Smooth muscle cell (in vitro differentiated cells): Measurements from ENCODE around the gene SPSB4. TPM values are rescaled to one million over a fixed set of nuclear protein-coding genes. Genes with fewer than 3 reads are reported as not detected.

Experiments
- DNase-seq: peaks from one replicate; lab custom pipeline; 2025; ENCODE audit not compliant: unreplicated experiment; lab: John Stamatoyannopoulos, UW
- H2AFZ ChIP-seq: fragments of 200-600 bp; sonication (generic); 2 replicates; pipeline ENCODE4 v1.6.0; 2016; ENCODE audit warnings: antibody characterized with exemption, low read depth, mild to moderate bottlenecking
- H3F3A ChIP-seq: fragments of 200-600 bp; sonication (generic); 2 replicates; pipeline ENCODE4 v1.6.0; 2017; ENCODE audit warnings: antibody characterized with exemption, low read depth
- H3K27ac ChIP-seq: fragments of 200-600 bp; sonication (generic); 2 replicates; pipeline ENCODE4 v1.5.1; 2016; ENCODE audit warnings: low read depth, mild to moderate bottlenecking
- H3K27me3 ChIP-seq: fragments of 200-600 bp; sonication (generic); 2 replicates; pipeline ENCODE4 v1.6.1; 2016; ENCODE audit warnings: low read depth, mild to moderate bottlenecking
- H3K36me3 ChIP-seq: fragments of 200-600 bp; sonication (generic); 2 replicates; pipeline ENCODE4 v1.5.1; 2016; ENCODE audit warnings: low read depth
- H3K4me1 ChIP-seq: fragments of 200-600 bp; sonication (generic); 2 replicates; pipeline ENCODE4 v1.5.1; 2016; ENCODE audit warnings: low read depth
- H3K4me2 ChIP-seq: fragments of 200-600 bp; sonication (generic); 2 replicates; pipeline ENCODE4 v1.6.0; 2016; ENCODE audit warnings: mild to moderate bottlenecking
- H3K4me3 ChIP-seq: fragments of 200-600 bp; sonication (generic); 2 replicates; pipeline ENCODE4 v1.5.1; 2016; ENCODE audit warnings: mild to moderate bottlenecking
- H3K79me2 ChIP-seq: fragments of 200-600 bp; sonication (generic); 2 replicates; pipeline ENCODE4 v1.6.0; 2016; ENCODE audit warnings: low read depth, mild to moderate bottlenecking
- H3K9ac ChIP-seq: fragments of 200-600 bp; sonication (generic); 2 replicates; pipeline ENCODE4 v1.6.0; 2016; ENCODE audit warnings: low read depth
- H3K9me3 ChIP-seq: fragments of 200-600 bp; sonication (generic); replicated peaks from 2 replicates; pipeline ENCODE4 v1.5.1; 2016; ENCODE audit warnings: low read depth
- H4K20me1 ChIP-seq: fragments of 200-600 bp; sonication (generic); 2 replicates; pipeline ENCODE4 v1.6.0; 2016; ENCODE audit warnings: low read depth
- CTCF ChIP-seq: fragments of 200-600 bp; sonication (generic); IDR thresholded peaks from 2 replicates; pipeline ENCODE4 v1.5.1; 2017; ENCODE audit warnings: borderline replicate concordance, mild to moderate bottlenecking, antibody characterized with exemption; ENCODE audit not compliant: insufficient read depth, poor library complexity, severe bottlenecking
- WGBS: methylation state at CpG from one replicate; pipeline ENCODE4 v1.1.7; 2016; ENCODE audit warnings: low lambda C conversion rate; 5-methylcytosine and 5-hydroxymethylcytosine counted together
- polyA plus RNA-seq: library from polyadenylated mRNA; unstranded; fragments of >200 nt; fragmentation: Nextera tagmentation; extraction: Ambion mirVana; gene quantifications from 2 replicates; pipeline ENCODE4 v1.2.1, GENCODE V29; 2016
- total RNA-seq: library from RNA; depleted of rRNA; stranded (reverse); fragments of >200 nt; gene quantifications from 2 replicates; pipeline ENCODE4 v1.2.3, GENCODE V29; 2014

SPSB4 gene
- total RNA-seq (0.81 and 3.9 TPM in 2 replicates), polyA plus RNA-seq (0.93 and 1.8 TPM in 2 replicates)

GRCh38 chr3:141050576-141051442, at the start of gene SPSB4:
TSS of gene SPSB4 (plus strand) at chr3:141051347. CDS start at chr3:141066105, 14,758 bp downstream.
- Histone ChIP-seq H3K4me1 (peaks cover 19% of the 10 kb centered on the region), H4K20me1 (no peaks in the 10 kb centered on the region), H3K27ac (no peak within 1 kb of the TSS), H2AFZ (peak within 1 kb of the TSS; percentile 90), H3K4me2 (peak within 1 kb of the TSS; percentile 87), H3K9me3 (no peaks in the 10 kb centered on the region), H3F3A (peaks cover 4% of the 10 kb centered on the region), H3K36me3 (no peaks in the 10 kb centered on the region), H3K27me3 (peaks cover 6% of the 10 kb centered on the region), H3K4me3 (peak within 1 kb of the TSS; percentile 73), H3K9ac (no peak within 1 kb of the TSS), H3K79me2 (peaks cover 6% of the 10 kb centered on the region)
- 5% methylated on average over 57 of the region's 68 CpGs for whole genome bisulfite sequencing
- TF ChIP-seq CTCF: peak; percentile 35
- peak; percentile 37 for DNase-seq

- H3K4me2 ChIP-seq: no peak overlapping the region
- no peak overlapping the region for H3K4me3 ChIP-seq
- no peak overlapping the region for H3K27ac ChIP-seq
- no peaks in the 10 kb centered on the region for H3K9me3 ChIP-seq
- no peak for DNase-seq
- H3K27me3 ChIP-seq: no peaks in the 10 kb centered on the region
- no peak overlapping the region for H3K9ac ChIP-seq
- no peak overlapping the region for H2AFZ ChIP-seq
- H3K4me1 ChIP-seq: no peaks in the 10 kb centered on the region
- H4K20me1 ChIP-seq: no peaks in the 10 kb centered on the region
- H3F3A ChIP-seq: no peaks in the 10 kb centered on the region
- TF ChIP-seq CTCF: no peak
- 81% methylated on average over 1 of the region's 1 CpG for WGBS
- H3K36me3 ChIP-seq: no peaks in the 10 kb centered on the region
- no peaks in the 10 kb centered on the region for H3K79me2 ChIP-seq
These were observed 44.8 kb upstream of the SPSB4 start for GRCh38 chr3:141006344-141006743.

GRCh38 chr3:141009496-141009895, 41.7 kb upstream of the SPSB4 start:
- WGBS: 74% methylated on average over 3 of the region's 3 CpGs
- Histone ChIP-seq H3K4me3 (no peak overlapping the region), H3K36me3 (no peaks in the 10 kb centered on the region), H3K79me2 (no peaks in the 10 kb centered on the region), H3K4me1 (no peaks in the 10 kb centered on the region), H4K20me1 (no peaks in the 10 kb centered on the region), H3K4me2 (no peak overlapping the region), H2AFZ (no peak overlapping the region), H3K27ac (no peak overlapping the region), H3F3A (no peaks in the 10 kb centered on the region), H3K9me3 (no peaks in the 10 kb centered on the region), H3K9ac (no peak overlapping the region), H3K27me3 (no peaks in the 10 kb centered on the region)
- DNase-seq: no peak
- no peak for TF ChIP-seq CTCF
